HepG2 (cell line): ENCODE results near the gene DPH3. TPM values are rescaled to one million over a fixed set of nuclear protein-coding genes. Genes with fewer than 3 reads are reported as not detected.

Source experiments
- E2F2 ChIP-seq: sonication (generic); formaldehyde crosslinking; IDR thresholded peaks from 2 replicates; pipeline ENCODE4 v1.4.0; 2020; ENCODE audit warnings: missing genetic modification reagents, borderline replicate concordance
- FOXC1 ChIP-seq: sonication (generic); formaldehyde crosslinking; IDR thresholded peaks from 2 replicates; pipeline ENCODE4 v1.8.0; 2022; ENCODE audit warnings: mild to moderate bottlenecking, missing genetic modification reagents, borderline replicate concordance
- FOXO1 ChIP-seq: sonication (generic); formaldehyde crosslinking; IDR thresholded peaks from 2 replicates; pipeline ENCODE4 v1.4.0; 2020; ENCODE audit warnings: missing genetic modification reagents
- HMG20A ChIP-seq: IDR thresholded peaks from 2 replicates; pipeline ENCODE4 v1.6.1; 2016; ENCODE audit warnings: borderline replicate concordance
- HNF4A ChIP-seq: sonication (generic); formaldehyde crosslinking; IDR thresholded peaks from 2 replicates; pipeline ENCODE4 v1.4.0; 2020; ENCODE audit warnings: missing genetic modification reagents
- IKZF1 ChIP-seq: fragments of 450-650 bp; IDR thresholded peaks from 2 replicates; pipeline ENCODE4 v1.7.1; 2016
- IRX3 ChIP-seq: sonication (generic); formaldehyde crosslinking; IDR thresholded peaks from 2 replicates; pipeline ENCODE4 v1.8.1; 2023; ENCODE audit warnings: mild to moderate bottlenecking, low read depth, missing genetic modification reagents, borderline replicate concordance
- KLF16 ChIP-seq, 2 experiments: sonication (generic) in 1 of 2; formaldehyde crosslinking in 1 of 2; IDR thresholded peaks; 2 replicates each; pipeline versions ENCODE4 v1.6.1 to v1.8.0; 2016 to 2023; ENCODE audit warnings: missing genetic modification reagents in 2 of 2, missing compliant biosample characterization in 1 of 2
- MNT ChIP-seq: fragments of 450-650 bp; IDR thresholded peaks from 2 replicates; pipeline ENCODE4 v1.6.1; 2016
- NFAT5 ChIP-seq: sonication (generic); formaldehyde crosslinking; IDR thresholded peaks from 2 replicates; pipeline ENCODE4 v1.4.0; 2020; ENCODE audit warnings: missing genetic modification reagents
- NFYC ChIP-seq: IDR thresholded peaks from 2 replicates; pipeline ENCODE4 v1.6.1; 2016; ENCODE audit warnings: missing genetic modification reagents, missing compliant biosample characterization
- SIX4 ChIP-seq: sonication (generic); formaldehyde crosslinking; IDR thresholded peaks from 2 replicates; pipeline ENCODE4 v1.4.0; 2020; ENCODE audit warnings: missing genetic modification reagents
- SSRP1 ChIP-seq: IDR thresholded peaks from 2 replicates; pipeline ENCODE4 v1.6.1; 2016; ENCODE audit warnings: control low read depth
- ZNF101 ChIP-seq: sonication (generic); formaldehyde crosslinking; IDR thresholded peaks from 2 replicates; pipeline ENCODE4 v1.4.0; 2020; ENCODE audit warnings: mild to moderate bottlenecking, low read depth, missing genetic modification reagents, borderline replicate concordance
- ZNF256 ChIP-seq: sonication (generic); formaldehyde crosslinking; conservative IDR thresholded peaks from 2 replicates; pipeline ENCODE4 v1.4.0; 2020; ENCODE audit warnings: missing genetic modification reagents
- ZNF280B ChIP-seq: sonication (generic); formaldehyde crosslinking; IDR thresholded peaks from 2 replicates; pipeline ENCODE4 v1.5.0; 2020; ENCODE audit warnings: missing genetic modification reagents, mild to moderate bottlenecking, borderline replicate concordance
- ZNF335 ChIP-seq: sonication (generic); formaldehyde crosslinking; IDR thresholded peaks from 2 replicates; pipeline ENCODE4 v1.4.0; 2020; ENCODE audit warnings: missing genetic modification reagents
- ZNF44 ChIP-seq: sonication (generic); formaldehyde crosslinking; IDR thresholded peaks from 2 replicates; pipeline ENCODE4 v1.5.1; 2020; ENCODE audit warnings: mild to moderate bottlenecking, missing genetic modification reagents
- ZNF552 ChIP-seq: sonication (generic); formaldehyde crosslinking; IDR thresholded peaks from 2 replicates; pipeline ENCODE4 v1.9.0; 2022; ENCODE audit warnings: missing genetic modification reagents, mild to moderate bottlenecking, borderline replicate concordance
- ZNF569 ChIP-seq: sonication (generic); formaldehyde crosslinking; IDR thresholded peaks from 2 replicates; pipeline ENCODE4 v1.5.0; 2020; ENCODE audit warnings: mild to moderate bottlenecking, missing genetic modification reagents, moderate library complexity, borderline replicate concordance
- polyA plus RNA-seq, 8 experiments: library from polyadenylated mRNA; depleted of rRNA in 3 of 8; stranded (reverse) in 7 of 8; unstranded in 1 of 8; fragments of >200 nt; fragmentation: Illumina TruSeq in 4 of 8; extraction: Trizol in 4 of 8; gene quantifications; 2 replicates each; pipeline versions ENCODE4 v1.2.1 to v1.2.3, GENCODE V29; 2011 to 2016; ENCODE audit warnings: low read depth in 4 of 8, missing spikeins in 1 of 8, mixed read lengths in 1 of 8; ENCODE audit not compliant: insufficient read depth in 1 of 8
- total RNA-seq, 5 experiments: library from RNA; depleted of rRNA; stranded (reverse); fragments of >200 nt; fragmentation: Illumina TruSeq; extraction: Trizol; gene quantifications; 2 replicates each; pipeline ENCODE4 v1.2.3, GENCODE V29; 2016; ENCODE audit warnings: low read depth in 1 of 5

Gene DPH3
- total and polyA plus RNA-seq, 2 of the 13 experiments (the other 11 are each of a cell fraction or from before 2014, with no cell fraction given) = 18.3 to 21.6 TPM

GRCh38 chr3:16247282-16248061 is 17.3 kb downstream of the DPH3 start (continued):
- TF ChIP-seq FOXC1 (CRISPR knock-in tag) = no peak
- no peak for TF ChIP-seq ZNF335 (CRISPR knock-in tag)
- TF ChIP-seq SSRP1 (CRISPR knock-in tag) = 0 out of 2 replicates have a peak, but pooled peaks have one; percentile 44
- TF ChIP-seq NFAT5 (CRISPR knock-in tag) = no peak
- no peak for TF ChIP-seq ZNF552 (CRISPR knock-in tag)
- 0 out of 2 replicates have a peak, but pooled peaks have one; percentile 37 for TF ChIP-seq ZNF280B (CRISPR knock-in tag)
- TF ChIP-seq IKZF1 = no peak
- TF ChIP-seq ZNF44 (CRISPR knock-in tag) = no peak
- TF ChIP-seq MNT = no peak
- TF ChIP-seq FOXO1 (CRISPR knock-in tag) = 0 out of 2 replicates have a peak, but pooled peaks have one; percentile 28
- 0 out of 4 replicates have a peak, but pooled peaks of 1 of the 2 experiments have one; percentile 42 for TF ChIP-seq KLF16 (CRISPR knock-in tag; IDR thresholded peaks at IDR 0.05)
- TF ChIP-seq ZNF569 (CRISPR knock-in tag) = no peak
- TF ChIP-seq HNF4A (CRISPR knock-in tag) = peak; percentile 19; the same call in 1 of the 2 replicates
- peak; percentile 36; the same call in 1 of the 2 replicates for TF ChIP-seq HMG20A (CRISPR knock-in tag)
- TF ChIP-seq E2F2 (CRISPR knock-in tag) = no peak
- TF ChIP-seq ZNF256 (CRISPR knock-in tag) = no peak
- no peak for TF ChIP-seq IRX3 (CRISPR knock-in tag)
- no peak for TF ChIP-seq NFYC
- TF ChIP-seq SIX4 (CRISPR knock-in tag) = no peak
- no peak for TF ChIP-seq ZNF101 (CRISPR knock-in tag)
